Esophagus mucosa (tissue), 1 donor: Measurements from ENCODE around the gene CGB2. TPM values are rescaled to one million over a fixed set of nuclear protein-coding genes. Genes with fewer than 3 reads are reported as not detected.
"Not testable (repeated sequence)": the region's sequence is repeated elsewhere in the genome, so short reads cannot be mapped to it uniquely, and the experiment has no call there.

Experiments
- ATAC-seq: fragments of 200-7000 bp; cut with Tn5 transposase; one replicate; pipeline ENCODE4 v1.9.1; 2020
- total RNA-seq: library from RNA; stranded (reverse); gene quantifications from one replicate; pipeline ENCODE4 v1.2.4, GENCODE V29; 2023
- donor health status: DM: yes; HTN: yes; CAD: no.

Gene CGB2
- total RNA-seq, 1 donor from 2014 or later, result not detected

DNA sequence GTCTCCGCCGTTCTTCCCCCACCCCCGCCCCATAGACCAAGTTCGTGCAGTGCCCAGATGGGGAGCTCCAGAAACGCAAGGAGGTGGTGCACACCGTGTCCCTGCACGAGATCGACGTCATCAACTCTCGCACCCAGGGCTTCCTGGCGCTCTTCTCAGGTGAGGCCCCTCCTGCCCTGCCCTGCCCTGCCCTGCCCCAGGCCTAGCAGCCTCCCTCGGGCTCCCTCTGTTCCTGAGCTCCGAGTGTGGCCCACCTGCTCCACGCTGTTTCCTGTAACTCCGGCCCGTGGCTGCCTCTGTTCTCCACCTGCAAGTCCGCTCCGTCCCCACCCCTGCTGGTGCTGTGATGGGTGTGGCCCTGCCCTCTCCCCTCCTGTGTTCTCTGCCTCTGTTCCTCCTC, 21.2 kb upstream of the CGB2 start:
- ATAC-seq, result no peak

DNA sequence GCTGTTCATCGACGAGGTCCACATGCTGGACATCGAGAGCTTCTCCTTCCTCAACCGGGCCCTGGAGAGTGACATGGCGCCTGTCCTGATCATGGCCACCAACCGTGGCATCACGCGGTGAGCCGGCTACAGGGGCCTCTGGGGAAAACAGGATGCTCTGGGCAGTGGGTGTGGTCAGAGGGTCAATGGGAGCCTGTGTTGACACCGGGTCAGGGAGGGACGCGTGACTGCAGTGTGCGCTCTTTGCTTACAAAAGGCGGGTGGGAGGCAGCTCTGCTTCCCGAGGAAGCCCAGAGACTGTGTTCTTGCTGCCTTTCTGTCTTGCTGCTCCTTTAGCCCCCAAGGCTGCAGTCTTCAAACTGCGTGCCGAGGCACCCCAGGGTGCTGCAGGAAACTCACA, 20.5 kb upstream of the CGB2 start:
- ATAC-seq, result no peak

- no peak for ATAC-seq
Measured at GRCh38 chr19:49014123-49014869, 17.4 kb upstream of the CGB2 start.

DNA sequence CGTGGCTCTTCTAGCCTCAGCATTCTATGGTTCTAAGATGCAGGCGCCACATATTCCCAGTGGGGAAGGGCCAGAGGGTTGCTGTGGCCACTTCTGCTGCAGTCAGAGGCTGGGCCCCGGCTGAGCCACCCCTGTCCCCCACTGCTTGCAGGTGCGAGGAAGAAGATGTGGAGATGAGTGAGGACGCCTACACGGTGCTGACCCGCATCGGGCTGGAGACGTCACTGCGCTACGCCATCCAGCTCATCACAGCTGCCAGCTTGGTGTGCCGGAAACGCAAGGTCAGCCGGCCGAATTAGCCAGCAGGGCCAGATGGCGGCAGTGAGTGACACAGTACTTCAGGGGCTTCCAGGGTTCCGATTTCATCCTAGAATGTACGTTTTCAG, 16.8 kb upstream of the CGB2 start:
- ATAC-seq, result no peak

GRCh38 chr19:49016067-49016839, 15.4 kb upstream of the CGB2 start:
- ATAC-seq, result no peak

DNA sequence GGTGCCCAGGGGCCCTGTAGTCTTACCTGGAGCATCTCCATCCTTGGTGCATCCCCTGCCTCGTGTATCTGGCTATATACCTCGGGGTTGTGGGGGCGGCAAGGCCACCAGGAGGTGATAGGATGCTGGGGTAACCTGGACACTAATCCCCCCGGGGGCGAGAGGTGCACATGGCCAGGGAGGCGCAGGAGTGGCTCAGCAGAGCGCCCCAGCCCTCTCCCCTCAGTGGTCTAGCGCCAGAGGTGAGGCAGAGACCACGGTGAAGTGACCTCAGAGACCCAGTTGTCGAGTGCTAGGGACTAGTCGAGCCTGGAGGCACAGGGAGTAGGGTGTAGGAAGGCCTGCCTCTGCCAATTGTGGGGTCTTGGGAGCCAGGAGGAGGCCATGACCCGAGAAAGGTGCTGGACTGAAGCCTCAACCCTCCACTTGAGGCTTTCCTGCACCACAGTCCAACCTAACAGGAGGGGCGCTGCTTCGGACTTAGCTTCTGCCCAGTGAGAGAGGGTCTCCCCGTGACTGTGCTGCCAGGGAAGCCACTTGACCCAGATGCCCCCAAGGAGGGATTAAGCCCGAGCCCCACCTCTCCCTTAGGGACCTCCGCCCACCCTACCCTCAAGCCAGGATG, 14.5 kb upstream of the CGB2 start, which contains the start of gene LHB:
LHB (minus strand) TSS at position 51 of the 625 bp plus-strand sequence; CDS start at position 41, 10 bp downstream.
- no peak for ATAC-seq

- ATAC-seq, result peak; percentile 41
Measured at GRCh38 chr19:49017666-49018351, 13.9 kb upstream of the CGB2 start.

DNA sequence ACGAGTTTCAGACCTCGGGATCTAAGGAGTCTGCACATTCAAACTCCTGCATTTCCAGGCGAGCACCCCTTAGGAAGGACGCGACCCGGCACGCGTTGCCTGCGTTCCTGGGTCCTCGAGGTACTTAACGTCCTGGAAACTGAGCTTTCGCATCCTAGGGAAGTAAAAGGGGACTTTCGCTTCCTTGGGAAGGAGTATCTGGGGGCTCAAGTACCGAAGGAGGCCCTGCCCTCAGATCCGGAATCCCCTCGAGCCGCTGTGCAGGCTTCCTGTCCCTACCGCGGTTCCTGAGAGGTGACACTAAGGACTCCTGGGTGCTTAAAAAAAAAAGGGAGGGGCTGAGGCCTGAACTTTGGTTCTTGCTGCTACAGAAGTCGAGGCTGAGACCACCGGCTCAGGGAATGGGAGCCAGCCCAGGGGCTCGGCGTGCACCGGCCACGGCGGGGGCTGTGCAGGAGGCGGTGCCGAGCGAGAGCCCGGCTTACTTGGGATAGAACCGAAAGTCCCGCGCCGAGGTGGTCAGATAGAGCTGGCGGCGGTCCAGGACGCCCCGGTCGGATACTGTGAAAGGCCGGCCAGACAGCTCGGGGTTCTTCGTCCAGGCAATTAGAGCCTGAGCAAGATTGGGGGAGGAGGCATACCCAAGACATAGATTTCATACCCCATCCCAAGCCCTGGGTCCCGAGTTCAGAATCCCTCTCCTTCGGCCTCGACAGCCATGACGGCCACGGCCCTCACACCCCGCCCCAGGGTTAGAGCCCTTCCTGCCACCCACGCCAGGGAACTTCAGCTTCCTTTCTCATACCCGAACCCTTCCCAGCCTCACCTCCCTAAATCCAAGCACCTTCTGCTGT, 13.1 kb upstream of the CGB2 start:
- not testable (repeated sequence) for ATAC-seq

- ATAC-seq, result peak; percentile 52
Measured at GRCh38 chr19:49019242-49019932, 12.3 kb upstream of the CGB2 start.

- no peak for ATAC-seq
Measured at GRCh38 chr19:49020342-49020741, 11.3 kb upstream of the CGB2 start.

DNA sequence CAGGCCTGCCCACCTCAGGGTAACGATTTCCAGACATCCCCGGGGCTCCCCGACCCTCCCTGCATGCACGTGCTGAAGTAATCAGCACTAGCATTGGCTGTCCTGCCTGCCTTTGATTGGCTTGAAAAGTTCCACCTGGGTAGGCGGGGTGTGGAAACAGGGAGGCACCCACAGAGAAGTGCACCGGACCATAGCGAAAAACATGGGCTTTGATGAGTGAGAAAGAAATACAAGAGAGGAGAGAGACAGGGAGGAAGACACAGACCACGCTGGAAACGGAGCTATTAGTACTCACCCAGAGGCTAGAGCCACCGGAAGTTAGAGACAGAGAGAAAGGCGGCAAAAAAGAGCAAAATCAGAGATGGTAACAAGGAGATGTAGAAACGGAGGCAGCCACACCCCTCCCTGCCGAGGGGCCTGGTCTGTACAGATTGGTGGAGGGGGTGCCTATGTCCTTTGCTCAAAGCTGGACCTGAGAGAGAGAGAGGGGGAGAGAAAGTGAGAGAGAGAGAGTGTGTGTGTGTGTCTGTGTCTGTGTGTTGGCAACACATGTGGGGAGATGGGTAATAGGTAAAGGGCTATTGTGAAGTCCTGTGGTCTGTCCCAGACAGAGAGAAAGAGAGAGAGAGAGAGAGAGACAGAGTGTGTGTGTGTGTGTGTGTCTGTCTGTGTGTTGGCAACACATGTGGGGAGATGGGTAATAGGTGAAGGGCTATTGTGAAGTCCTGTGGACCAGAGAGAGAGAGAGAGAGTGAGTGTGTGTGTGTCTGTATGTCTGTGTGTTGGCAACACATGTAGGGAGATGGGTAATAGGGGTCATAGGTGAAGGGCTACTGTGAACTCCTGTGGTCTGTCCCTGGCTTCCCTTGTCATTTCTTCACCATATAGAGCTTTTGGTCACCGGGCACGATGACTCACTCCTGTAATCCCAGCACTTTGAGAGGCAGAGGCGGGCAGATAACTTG, 10.5 kb upstream of the CGB2 start:
- ATAC-seq, result no peak

GRCh38 chr19:49022116-49022515, 9.6 kb upstream of the CGB2 start:
- no peak for ATAC-seq

- ATAC-seq, result not testable (repeated sequence)
Measured at GRCh38 chr19:49024233-49024632, 7.5 kb upstream of the CGB2 start, which contains the start of gene CGB3. TSS of gene CGB3 (minus strand) at chr19:49024333. CDS start at chr19:49023971, 362 bp downstream.

- not testable (repeated sequence) for ATAC-seq
Measured at GRCh38 chr19:49025088-49025487, 6.6 kb upstream of the CGB2 start.

DNA sequence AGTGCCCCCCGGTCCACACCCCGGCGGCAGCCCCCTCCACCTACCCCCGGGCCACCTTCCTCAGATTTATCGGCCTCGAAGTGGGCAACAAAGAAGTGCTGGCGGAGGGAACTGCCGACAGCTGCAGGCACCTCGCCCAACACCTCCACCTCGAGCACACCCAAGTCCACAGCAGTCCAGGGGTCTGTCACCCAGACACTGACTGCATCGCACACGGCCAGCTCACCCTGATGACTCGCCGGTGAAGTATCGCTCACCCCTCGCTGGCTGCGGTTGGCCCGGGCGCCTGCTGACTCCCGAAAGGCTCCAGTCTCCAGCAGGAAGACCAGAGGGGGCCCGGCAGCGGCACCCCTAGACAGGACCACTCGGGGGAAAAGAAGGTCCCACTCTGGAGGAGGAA, 6.1 kb upstream of the CGB2 start:
- ATAC-seq, result not testable (repeated sequence)

- ATAC-seq, result not testable (repeated sequence)
Measured at GRCh38 chr19:49028686-49029085, 3.0 kb upstream of the CGB2 start.

DNA sequence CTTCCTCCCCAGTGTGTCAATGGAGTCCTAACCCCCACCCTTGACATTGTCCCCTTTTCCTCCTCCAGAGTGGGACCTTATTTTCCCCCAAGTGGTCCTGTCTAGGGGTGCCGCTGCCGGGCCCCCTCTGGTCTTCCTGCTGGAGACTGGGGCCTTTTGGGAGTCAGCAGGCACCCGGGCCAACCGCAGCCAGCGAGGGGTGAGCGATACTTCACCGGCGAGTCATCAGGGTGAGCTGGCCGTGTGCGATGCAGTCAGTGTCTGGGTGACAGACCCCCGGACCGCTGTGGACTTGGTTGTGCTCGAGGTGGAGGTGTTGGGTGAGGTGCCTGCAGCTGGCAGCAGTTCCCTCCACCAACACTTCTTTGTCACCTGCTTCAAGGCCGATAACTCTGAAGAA, 1.9 kb upstream of the CGB2 start:
- ATAC-seq, result not testable (repeated sequence)

DNA sequence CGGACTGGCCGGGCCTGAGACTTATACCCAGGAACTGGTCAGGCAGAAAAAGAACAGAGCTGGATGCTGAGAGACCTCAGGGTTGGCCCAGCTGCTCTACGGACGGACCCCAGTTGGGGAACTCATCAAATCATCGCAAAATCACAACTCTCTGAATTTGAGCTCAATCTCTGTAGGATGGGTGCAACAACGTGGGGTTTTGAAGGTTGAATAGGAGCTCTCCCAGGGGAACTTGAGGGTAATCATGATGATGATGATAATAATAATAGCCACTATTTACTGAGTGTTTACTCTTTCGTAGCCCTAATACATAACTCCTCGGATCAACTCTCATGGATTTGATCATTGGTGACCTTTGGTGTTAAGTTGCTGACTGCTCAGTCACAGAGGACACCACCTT, 1.4 kb upstream of the CGB2 start:
- not testable (repeated sequence) for ATAC-seq

DNA sequence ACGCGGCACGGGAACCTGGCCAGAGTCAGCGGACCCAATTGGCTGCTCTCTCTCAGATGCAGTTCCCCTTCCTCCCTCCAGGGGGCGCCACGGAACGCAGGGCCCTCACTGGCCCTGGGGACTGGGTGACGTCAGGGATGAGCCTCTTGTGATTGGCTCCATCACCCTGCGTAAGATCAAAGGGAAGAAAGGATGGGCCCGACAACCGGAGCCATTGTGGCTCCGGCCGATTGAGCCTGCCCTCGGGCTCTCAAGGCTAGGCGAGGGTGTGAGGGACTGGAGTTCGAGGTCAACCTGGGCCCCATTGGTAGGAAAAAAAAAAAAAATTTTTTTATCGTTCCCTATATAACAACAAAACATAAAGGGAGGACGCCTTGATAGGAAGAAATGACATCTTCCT, 5.1 kb downstream of the CGB2 start, which contains the start of gene CGB1:
CGB1 (minus strand) TSS at position 81 of the 400 bp plus-strand sequence. CDS start 184 bp downstream, outside the sequence.
- ATAC-seq, result not testable (repeated sequence)

- ATAC-seq, result not testable (repeated sequence)
Measured at GRCh38 chr19:49038111-49038510, 6.4 kb downstream of the CGB2 start.
